ENCODE data around the gene PRSS22.

PRSS22 gene

GRCh38 chr16:2803545-2804195 lies 54.3 kb downstream of the PRSS22 start:
- no peak overlapping the region for H3K4me2 ChIP-seq (ENCODE audit: insufficient read depth, low read length)
- no peaks in the 10 kb centered on the region for H4K20me1 ChIP-seq (ENCODE audit: insufficient read depth, low read length)
- no peaks in the 10 kb centered on the region for H3K79me2 ChIP-seq (ENCODE audit: insufficient read depth, low read length)
- H3K27ac ChIP-seq (ENCODE audit: low read length), result no peak overlapping the region
- no peak for ATAC-seq (ENCODE audit: insufficient read depth, low read depth)
- H3K9ac ChIP-seq (ENCODE audit: low read depth, low read length), result no peak overlapping the region
- H3K27me3 ChIP-seq (ENCODE audit: insufficient read depth, low read length, poor library complexity), result peaks cover 2% of the 10 kb centered on the region
- no peaks in the 10 kb centered on the region for H3K4me1 ChIP-seq (ENCODE audit: insufficient read depth, low read length)
- TF ChIP-seq EZH2 (IDR thresholded peaks at IDR 0.05; ENCODE audit: borderline replicate concordance, low read depth, low read length, severe bottlenecking) (no peak), CTCF (IDR thresholded peaks at IDR 0.05; ENCODE audit: borderline replicate concordance, extremely low read depth, low read length, poor library complexity, severe bottlenecking) (no peak)
- no peak overlapping the region for H2AFZ ChIP-seq (ENCODE audit: low read depth, low read length)
- H3K9me3 ChIP-seq (ENCODE audit: insufficient read depth, low read length, severe bottlenecking), result peaks cover 6% of the 10 kb centered on the region
- no peak for DNase-seq
- H3K4me3 ChIP-seq (ENCODE audit: low read depth in 1 of 2, low read length in 2 of 2), result no peak overlapping the region
- H3K36me3 ChIP-seq (ENCODE audit: insufficient read depth, low read length), result no peaks in the 10 kb centered on the region

Data from DND-41 (cell line).